Iris pigment epithelial cell (primary cell): Measurements from ENCODE around the gene UMODL1.

Source experiments
- DNase-seq: peaks from one replicate; pipeline ENCODE4 v3.0.0-alpha.2; 2011; ENCODE audit warnings: low read depth

UMODL1 gene

DNA sequence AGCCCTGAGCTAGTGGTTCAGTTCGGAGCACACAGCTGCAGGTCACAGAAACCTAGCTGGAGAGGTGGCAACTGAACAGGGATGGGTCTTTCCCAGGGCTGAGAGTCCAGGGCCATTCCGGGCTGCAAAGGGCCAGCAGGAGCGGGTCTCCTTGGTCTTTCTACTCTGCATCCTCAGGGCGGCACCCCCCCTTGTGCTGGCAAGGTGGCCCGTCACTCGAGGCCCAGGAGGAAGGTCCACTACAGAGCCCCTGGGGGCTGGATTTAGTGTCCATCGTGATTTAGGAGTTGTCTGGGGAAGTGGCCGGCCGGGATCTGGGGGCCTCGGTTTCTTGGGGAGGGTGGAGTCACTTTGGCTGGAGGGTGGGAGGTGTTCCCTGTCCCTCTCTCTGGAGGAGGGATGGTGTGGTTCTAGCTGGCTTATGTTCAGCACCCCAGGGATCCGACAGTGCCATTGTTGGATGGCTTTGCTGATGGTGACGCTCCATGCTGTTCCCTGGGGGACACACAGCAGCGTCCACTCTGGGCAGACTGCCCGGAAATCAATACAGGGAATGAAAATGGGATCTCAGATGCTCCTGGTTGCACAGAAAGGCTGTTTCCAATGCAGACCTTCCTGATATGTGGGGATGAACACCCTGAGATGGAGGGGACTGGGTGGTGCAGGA, 64.4 kb downstream of the UMODL1 start:
- DNase-seq = no peak

DNA sequence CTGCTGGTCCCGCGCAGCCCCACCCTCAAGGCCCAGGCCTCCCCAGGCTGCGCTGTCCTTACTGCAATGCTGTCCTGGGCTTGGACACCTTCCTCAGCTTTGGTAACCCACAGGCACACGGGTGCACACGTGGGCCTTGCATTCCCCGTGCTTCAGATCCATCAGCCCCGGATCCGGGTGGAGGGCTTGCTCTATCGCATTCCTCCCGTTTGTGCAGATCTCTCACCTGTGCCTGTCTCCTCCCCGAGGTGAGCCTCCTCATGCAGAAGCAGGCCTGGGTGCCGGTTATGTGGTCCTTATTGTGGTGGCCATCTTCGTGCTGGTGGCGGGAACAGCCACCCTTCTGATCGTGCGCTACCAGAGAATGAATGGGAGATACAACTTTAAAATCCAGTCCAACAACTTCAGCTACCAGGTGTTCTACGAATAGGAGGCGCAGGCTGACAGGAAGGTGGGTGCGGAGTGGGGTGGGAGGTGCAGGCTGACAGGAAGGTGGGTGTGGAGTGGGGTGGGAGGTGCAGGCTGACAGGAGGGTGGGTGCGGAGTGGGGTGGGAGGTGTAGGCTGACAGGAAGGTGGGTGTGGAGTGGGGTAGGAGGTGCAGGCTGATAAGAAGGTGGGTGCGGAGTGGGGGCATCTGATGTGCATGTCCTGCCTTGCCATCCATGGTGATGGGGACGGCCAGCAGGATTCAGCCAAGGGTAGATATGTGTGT, 66.2 kb downstream of the UMODL1 start:
- no peak for DNase-seq

DNA sequence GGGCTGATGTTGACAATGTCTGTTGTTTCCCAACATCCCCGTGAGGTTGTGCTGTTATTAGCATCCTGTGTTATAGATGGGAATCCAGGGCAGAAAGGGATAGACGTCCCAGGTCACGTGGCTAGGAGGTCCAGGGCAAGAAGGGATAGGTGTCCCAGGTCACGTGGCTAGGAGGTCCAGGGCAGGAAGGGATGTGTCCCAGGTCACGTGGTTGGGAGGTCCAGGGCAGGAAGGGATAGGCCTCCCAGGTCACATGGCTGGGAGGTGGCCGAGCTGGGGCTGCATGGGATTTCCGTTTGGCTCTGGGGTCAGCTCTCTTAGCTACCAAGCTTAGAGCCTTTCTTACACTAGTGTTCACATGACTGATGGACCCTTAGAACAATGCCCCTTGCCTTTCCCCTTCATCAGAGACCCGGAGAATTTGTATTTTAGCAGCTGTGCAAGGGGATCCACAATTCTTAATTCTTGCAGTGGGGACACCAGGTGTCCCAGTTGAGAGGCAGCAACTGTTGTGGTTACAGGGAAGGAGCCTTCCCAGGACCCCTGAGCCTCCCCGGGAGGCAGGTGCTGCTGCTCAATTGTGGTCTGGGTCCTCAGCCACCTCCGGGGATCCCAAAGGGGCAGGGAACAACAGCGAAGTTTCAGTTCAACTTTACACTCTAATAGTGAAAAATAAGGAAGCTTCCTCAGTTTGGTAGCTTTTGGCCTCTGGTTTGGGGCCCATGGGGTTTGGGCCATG, 69.2 kb downstream of the UMODL1 start:
- no peak for DNase-seq

DNA sequence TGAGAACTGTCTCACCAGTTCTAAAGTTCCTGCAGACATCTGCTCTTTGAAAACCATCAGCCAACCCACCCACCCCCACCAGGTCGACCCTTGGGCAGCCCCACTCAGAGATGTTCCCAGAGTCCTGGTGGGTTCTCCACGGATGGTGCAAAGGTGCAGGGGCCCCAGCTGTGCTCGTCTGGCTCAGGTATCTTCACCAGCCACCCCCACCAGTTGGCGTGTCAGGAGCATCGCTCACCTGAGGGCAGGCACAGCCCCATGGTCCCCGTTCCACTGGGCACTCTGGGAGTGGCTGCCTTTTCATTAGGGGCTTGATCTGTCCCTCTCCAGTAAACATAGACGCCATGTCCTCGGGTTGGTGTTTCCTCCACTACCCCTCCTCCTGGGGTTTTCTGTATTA, 70.5 kb downstream of the UMODL1 start:
- no peak for DNase-seq

DNA sequence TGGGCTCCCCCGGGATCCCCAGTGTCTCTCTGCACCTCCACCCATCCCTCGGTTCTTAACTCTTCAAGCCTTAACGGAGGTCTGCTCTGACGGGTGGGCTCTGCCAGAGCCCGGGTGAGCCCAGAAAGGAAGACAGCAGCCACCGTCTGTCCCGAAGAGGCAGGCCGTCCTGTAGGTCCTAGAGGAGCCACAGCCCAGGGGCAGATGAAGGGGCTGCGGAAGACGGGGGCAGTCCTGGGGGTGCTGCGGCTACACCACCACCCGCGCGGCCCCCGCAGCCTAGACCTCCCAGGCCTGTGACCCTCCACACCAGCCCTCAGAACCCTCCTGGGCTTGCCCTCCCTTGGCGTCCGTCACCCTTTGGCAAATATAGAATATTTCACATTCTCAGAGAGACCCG, 71.0 kb downstream of the UMODL1 start:
- no peak for DNase-seq

DNA sequence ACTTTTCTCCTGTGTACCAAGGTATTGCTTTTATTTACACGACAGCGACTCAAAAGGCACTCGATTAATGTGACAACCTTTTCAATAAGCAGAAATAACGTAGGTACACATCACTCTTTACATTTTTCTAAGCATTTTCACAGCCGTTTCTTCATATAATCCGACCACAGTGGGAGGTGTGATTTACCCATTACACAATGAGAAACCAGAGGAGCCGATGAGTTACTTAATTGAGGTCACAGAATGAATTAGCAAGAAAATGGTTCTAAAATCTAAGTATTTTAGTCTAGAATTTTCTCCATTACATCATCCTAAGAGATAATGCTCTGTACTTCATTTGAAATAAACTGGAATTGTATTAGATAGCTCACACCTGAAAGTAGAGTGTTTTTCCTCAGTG, 71.5 kb downstream of the UMODL1 start:
- DNase-seq = no peak

DNA sequence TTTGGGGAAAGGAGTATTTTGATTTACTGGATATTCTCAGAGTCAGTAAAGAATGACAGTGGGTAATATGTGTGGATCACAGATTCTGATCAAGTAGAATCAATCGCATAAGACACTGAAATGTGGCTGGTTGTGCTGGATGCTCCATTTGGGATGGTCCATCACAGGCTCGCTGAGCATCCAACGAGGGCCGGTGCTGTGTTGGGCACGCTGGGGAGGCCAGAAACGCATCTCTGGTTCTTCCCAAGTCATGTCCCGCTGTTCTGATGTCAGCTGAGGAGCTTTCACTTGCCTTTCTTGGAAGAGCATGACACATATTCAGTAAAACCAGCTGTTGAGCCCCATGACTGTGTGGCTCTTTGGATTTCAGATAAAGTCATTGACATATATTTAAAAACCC, 72.0 kb downstream of the UMODL1 start:
- DNase-seq = no peak

DNA sequence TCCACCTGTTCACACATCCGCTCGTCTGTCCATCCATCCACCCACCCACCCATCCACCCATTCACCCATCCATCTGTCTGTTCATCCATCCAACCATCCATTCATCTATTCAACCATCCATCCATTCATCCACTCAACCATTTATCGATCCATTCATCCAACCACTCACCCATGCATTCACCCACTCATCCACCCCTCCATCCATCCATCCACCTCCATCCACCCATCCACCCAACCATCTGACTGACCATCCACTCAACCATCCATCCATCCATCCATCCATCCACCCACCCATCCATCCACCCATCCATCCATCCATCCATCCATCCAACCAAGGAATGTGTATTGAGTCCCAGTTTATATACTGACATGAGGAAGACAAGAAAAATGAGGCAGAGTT, 73.1 kb downstream of the UMODL1 start:
- no peak for DNase-seq

DNA sequence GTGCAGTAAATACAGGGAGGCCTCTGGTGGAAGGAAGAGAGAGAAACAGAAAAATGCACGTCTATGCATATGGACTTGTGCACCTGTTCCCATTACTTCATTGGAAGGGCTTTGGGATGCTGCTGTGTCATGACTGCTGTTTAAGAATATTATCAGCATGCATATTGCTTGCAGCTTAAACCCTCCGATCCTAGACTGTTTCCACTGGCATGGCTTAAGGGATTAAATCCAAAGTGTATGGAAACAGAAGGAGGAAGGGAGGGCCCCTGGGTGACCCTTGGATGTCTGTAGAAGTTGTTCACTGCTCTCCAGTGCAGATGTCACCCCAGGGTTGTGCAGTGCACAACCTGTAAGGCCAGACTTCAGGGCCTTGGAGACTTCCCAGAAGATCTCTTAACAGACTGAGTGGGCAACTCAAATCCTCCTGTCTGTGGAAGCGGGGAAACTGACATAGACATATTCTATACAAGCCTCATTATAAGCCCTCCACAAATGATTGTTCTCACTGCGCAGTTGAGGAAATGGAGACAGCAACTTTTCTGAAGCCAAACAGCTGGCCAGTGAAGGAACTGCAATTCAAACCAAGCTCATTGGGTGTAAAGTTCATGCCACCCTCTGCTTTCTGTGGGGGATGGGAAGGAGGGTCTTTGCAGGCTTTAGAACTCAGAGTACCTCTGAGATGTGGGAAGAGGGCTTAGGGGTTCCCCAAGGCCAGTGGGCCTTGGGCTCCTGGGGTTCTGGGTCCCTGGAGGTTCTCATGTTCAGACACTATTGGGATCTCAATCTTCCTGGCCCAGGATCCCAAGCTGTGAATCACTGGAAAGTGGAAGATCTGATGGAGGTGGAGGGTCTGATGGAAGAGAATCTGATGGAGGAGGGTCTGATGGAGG, 73.8 kb downstream of the UMODL1 start:
- DNase-seq = no peak

DNA sequence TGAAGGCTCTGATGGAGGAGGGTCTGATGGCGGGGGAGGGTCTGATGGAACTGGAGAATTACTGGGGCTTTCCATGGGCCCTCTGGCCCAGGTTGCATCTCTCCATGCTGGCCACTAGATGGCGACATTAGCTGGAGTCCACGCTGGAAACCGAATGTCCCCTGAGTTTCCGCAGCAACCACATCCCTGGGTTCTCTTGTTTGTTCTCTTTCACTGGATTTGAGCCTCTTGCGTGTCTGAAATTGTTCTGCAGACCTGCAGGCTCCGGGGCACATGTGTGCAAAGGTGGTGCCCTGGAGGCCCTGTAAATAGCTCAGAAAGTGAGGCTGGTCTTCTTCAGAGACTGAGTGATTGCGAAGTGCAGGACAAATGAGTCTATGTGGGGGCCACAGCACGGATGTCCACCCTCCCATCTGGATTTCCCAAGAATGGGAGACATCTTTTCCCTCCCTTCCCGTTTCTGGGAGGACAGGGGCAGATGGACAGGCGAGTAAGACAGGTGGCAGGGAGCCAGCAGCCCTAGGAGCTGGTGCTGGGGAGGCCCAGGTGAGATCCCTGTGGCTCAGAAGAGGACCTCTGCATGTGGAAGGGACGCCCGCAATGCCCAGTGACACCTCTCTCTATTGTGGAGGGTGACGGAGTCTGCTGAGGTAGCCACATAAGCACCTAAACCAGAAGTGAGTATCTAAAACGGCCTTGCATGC, 74.6 kb downstream of the UMODL1 start:
- DNase-seq = peak; percentile 48

DNA sequence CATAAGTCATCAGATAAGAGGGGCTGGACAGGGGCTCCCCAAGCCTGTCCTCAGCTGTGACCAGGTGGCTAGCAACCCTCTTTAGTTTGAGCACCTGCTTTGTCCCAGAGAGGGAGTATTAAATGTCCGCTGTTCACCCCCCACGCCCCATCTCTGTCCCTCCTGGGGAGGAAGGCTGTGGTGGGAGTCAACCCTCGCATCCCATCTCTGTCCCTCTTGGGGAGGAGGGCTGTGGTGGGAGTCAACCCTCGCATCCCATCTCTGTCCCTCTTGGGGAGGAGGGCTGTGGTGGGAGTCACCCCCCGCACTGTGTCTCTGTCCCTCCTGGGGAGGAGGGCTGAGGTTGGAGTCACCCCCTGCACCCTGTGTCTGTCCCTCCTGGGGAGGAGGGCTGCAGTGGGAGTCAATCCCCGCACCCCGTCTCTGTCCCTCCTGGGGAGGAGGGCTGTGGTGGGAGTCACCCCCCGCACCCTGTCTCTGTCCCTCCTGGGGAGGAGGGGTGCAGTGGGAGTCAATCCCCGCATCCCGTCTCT, 75.2 kb downstream of the UMODL1 start:
- no peak for DNase-seq

DNA sequence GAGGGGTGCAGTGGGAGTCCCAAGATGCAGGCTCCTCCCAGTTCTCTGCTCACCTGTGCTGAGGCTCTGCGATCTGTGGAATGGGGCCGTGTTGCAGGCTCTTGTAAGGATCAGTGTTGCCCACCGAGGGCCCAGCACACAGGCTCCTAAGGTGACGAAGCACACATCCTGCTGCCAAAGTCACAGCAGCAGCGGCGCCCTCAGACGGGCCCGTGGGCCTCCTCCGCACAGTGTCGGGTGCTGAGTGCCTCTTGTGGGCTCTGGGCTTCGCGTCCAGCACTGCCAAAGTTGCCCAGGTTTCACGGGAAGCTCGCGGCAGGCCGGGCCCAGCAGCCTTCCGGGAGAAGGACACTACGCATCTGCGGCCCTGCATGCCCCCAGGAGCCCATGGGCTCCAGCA, 75.7 kb downstream of the UMODL1 start:
- DNase-seq = no peak

DNA sequence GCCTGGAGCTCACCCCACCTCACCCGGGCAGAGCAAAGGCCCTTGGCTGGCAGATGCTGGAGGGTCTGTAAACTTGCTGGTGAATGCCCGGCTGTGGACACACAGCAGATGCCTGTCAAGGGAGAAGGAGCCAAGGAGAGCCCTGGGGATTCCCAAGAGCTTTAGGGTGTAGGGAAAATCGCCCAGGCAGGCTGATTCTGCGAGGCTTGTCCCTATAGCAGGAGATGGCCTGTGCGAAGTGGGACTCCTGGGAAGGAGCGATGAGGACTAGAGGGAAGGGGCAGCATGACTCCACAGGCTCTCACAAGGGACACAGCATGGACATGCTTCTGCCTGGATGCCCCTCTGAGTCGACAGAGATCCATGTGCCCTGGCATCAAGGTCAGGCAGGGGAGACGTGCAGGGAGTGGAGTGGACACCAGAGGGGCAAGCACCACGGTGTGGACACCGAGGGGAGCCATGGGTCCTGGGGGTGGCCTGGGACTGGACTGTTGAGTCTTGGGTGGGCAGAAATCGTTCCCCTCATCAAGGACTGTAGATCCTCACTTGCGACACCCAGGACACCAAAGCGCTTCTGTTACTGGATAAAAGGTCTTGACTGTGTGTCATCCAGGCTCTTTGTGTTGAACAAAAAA, 76.4 kb downstream of the UMODL1 start:
- DNase-seq = no peak

DNA sequence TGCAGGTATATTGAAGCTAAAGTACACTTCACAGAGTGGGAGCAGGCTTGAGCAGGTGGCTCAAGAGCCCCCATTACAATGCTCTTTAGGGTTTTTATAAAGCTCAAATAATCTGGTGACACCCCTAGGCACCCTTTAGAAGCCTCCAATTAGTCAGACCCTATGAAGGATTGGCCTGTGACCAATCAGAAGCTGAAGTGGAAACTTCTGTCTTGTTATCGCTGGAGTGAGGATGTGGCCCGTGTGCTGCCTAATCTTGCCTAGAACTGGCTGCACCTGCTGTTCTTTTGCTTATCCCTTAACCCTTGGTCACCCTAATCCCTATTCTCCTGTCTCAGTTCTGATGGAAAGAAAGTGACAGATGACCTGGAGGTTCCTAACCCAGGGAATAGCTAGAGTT, 77.0 kb downstream of the UMODL1 start:
- DNase-seq = no peak

DNA sequence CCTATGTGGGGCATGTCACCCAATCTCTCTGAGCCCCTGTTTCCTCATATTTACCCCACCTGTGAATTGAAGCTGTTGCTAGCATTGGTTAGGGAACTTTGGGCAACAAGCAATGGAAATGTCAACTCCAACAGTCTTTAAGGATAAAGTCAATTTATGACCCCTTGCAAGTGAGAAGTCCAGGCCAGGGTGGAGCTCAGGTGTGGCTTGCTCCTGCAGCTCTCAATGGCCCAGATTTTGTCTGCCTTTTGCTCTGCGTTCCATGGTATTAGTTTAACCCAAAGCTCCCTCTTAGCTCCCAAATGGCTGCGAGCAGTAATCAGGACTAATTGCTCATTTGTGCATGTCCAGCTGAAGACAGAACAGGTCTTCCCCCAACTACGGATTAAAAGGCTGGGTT, 77.5 kb downstream of the UMODL1 start:
- DNase-seq = no peak

DNA sequence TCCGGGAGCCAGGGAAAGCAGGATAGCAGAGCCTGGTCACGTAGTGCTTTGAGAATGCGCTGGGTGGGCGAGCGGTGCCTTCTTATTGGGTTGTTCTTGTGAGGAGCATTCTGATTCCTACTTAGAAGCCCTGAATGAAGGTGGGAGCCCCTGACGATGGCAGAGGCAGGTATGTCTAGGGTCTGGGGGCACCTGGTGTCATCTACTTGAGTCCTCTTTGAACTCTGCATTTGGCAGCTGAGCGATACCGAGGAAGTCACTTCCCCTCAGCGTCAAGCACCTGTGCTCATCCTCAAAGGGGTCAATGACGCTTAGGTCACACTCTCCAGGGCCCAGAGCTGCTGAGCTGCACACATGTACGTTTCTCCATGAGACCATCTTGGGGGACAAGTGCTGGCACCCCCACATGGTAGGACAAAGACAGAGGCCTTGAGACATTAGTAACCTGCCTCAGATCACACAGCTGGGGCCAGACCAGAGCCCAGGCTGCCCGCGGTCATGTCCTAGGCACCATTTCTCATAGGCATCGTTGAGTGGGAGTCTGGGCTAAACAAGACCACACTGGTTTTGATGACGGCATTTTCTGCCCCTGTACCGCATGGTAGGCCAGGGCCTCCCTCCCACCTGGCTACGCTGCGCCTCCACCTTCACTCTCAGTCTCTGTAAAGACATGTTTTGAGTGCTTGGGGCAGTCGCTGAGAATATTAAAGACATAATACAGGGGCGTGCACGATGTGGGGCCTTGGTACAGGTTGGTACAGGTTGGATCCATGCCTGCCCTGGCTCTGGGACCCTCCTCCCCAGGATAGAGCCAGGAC, 78.7 kb downstream of the UMODL1 start:
- no peak for DNase-seq

DNA sequence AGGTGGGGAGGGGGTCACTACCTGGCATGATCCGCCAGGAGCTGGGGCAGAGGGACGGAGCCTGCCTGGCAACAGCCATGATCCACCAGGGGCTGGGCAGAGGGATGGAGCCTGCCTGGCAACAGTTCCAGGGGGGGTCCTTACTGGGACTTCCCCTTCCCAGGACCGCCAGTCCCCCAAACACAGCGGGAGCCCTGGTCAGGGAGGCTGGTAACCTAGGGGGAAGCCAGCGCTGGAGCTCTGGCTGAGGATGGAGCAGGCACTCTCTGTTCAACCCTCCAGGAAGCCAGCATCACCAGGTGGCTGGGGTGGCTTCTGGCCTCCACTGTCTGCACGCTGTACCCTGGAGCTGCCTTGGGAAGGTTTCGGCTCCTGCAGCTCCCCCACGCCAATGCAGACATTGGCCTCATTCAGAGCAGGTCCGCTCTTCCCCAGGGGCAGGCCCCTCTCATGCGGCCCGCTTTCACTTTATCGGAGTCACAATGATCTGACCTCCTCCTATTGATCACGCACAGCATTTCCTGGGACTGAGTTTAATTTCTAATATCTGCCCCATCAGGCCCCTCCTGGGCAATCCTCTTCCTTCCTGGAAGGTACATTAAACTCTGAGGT, 79.5 kb downstream of the UMODL1 start:
- no peak for DNase-seq

DNA sequence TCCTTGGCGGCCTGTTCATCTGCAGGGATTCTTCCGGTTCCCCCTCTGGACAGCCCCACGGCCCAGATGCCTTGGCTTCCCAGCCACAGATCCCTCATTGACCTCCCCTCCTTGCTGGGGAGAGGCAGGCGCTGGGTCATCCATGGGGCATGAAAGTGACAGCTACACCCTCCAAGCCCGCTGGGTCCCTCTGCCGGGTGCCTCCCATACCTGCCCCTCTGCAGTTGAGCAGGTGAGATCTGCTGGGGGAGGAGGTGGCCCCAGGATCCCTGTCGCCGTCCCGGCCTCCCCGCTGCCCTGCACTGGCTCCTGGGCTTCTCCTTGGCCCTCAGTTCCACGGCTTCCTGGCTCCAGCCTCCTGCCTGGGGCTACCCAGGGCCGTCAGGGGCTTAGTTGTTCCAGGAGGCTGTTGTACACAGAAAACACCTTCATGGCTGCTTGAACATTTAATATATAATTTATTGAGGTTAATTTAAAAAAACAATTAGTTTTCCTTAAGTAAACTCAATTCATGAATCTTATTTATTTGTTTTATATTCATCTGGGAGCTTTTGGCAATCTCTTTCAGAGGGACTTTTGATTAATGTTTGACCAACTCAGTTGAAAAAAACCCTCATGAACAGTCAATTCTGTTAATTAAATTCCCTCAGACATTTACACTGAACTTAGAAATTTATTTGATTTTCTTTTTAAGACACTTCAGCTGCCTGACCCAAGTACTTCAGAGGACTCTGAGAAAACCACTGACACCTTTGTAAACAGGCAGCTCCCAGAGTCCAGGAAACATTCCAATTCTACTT, 80.2 kb downstream of the UMODL1 start:
- DNase-seq = no peak

DNA sequence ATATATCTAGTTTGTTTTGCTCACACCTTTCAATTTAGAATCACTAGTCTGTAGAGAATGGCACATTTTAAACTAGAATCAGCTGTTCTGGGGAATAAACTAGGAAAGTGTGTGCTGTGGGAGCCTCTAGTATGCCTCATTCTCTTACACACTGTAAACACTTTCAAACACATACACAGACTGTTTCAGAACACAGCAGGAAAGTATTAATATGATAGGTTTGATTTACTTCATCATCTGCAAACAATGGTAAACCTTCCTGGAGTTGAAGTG, 80.8 kb downstream of the UMODL1 start:
- no peak for DNase-seq
